Astrocyte (in vitro differentiated cells and primary cell): ENCODE results near the gene AFF4.

Source experiments
- EZH2 ChIP-seq: IDR thresholded peaks from 2 replicates; pipeline ENCODE4 v1.6.1; 2012; ENCODE audit warnings: mild to moderate bottlenecking, low read length, inconsistent platforms; ENCODE audit not compliant: insufficient read depth
- TF ChIP-seq, protein P1 (sequence below): IDR thresholded peaks from 2 replicates; pipeline ENCODE4 v1.5.1; 2011; ENCODE audit warnings: low read depth, mild to moderate bottlenecking, inconsistent platforms, low read length, moderate library complexity; ENCODE audit not compliant: insufficient read depth

DNA sequence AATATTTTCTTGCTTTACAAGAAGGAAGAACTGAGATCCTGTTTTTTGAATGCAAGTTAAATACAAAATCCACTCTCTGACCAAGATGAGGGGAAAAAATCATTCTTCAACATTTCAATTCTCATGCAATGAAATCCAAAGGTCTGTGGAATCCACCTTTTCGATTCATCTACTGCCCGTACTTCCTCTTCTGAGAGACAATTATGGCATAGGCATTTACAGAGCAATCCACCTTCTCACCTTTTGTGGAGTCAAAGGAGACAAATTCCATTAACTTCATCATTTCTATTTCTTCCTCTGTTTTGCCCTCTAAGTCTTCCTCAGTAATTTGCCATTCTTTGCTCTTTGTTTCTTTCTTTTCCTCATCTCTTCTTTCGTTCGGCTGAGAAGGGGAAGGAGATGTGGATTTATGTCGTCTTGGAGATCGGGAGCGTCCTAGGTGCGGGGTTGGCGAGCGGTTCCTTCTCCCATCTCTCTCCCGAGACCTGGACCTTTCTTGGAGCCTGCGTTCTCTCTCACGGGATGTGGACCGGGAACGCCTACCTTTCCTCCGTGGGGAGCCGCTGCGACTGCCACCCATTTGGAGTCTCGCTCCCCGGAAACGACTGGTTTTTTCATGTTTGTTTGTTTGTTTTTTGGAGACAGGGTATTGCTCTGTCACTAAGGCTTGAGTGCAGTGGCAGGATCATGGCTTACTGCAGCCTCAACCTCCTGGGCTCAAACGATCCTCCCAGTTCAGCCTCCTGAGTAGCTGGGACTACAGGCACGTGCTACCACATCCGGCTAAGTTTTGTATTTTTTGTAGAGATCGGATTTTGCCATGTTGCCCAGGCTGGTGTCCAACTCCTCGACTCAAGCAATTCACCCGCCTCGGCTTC, 24.3 kb upstream of the AFF4 start:
- TF ChIP-seq, protein P1, sequence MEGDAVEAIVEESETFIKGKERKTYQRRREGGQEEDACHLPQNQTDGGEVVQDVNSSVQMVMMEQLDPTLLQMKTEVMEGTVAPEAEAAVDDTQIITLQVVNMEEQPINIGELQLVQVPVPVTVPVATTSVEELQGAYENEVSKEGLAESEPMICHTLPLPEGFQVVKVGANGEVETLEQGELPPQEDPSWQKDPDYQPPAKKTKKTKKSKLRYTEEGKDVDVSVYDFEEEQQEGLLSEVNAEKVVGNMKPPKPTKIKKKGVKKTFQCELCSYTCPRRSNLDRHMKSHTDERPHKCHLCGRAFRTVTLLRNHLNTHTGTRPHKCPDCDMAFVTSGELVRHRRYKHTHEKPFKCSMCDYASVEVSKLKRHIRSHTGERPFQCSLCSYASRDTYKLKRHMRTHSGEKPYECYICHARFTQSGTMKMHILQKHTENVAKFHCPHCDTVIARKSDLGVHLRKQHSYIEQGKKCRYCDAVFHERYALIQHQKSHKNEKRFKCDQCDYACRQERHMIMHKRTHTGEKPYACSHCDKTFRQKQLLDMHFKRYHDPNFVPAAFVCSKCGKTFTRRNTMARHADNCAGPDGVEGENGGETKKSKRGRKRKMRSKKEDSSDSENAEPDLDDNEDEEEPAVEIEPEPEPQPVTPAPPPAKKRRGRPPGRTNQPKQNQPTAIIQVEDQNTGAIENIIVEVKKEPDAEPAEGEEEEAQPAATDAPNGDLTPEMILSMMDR = no peak
- TF ChIP-seq EZH2 = no peak
